ENCODE results near the gene RNF11.

Gene RNF11

GRCh38 chr1:51298322-51298705 lies 62.2 kb downstream of the RNF11 start:
- no peak for DNase-seq

- no peak for DNase-seq
Measured at GRCh38 chr1:51299185-51299885, 63.3 kb downstream of the RNF11 start.

- no peak for DNase-seq
Measured at GRCh38 chr1:51299981-51300670, 64.1 kb downstream of the RNF11 start.

- no peak for DNase-seq
Measured at GRCh38 chr1:51301152-51301843, 65.2 kb downstream of the RNF11 start.

- no peak for DNase-seq
Measured at GRCh38 chr1:51301844-51302162, 65.7 kb downstream of the RNF11 start.

- DNase-seq, result no peak
Measured at GRCh38 chr1:51302270-51302669, 66.2 kb downstream of the RNF11 start.

- DNase-seq, result no peak
Measured at GRCh38 chr1:51302746-51303145, 66.7 kb downstream of the RNF11 start.

- no peak for DNase-seq
Measured at GRCh38 chr1:51303315-51303714, 67.2 kb downstream of the RNF11 start.

GRCh38 chr1:51303751-51304251 lies 67.7 kb downstream of the RNF11 start:
- DNase-seq, result no peak

GRCh38 chr1:51304360-51304759 lies 68.3 kb downstream of the RNF11 start:
- DNase-seq, result no peak

GRCh38 chr1:51305371-51305823 lies 69.3 kb downstream of the RNF11 start:
- DNase-seq, result no peak

- no peak for DNase-seq
Measured at GRCh38 chr1:51306950-51307349, 70.9 kb downstream of the RNF11 start.

GRCh38 chr1:51308636-51309035 lies 72.6 kb downstream of the RNF11 start:
- DNase-seq, result no peak

GRCh38 chr1:51309291-51309690 lies 73.2 kb downstream of the RNF11 start:
- no peak for DNase-seq

GRCh38 chr1:51310871-51311613 lies 75.0 kb downstream of the RNF11 start:
- DNase-seq, result no peak

- no peak for DNase-seq
Measured at GRCh38 chr1:51311826-51312225, 75.8 kb downstream of the RNF11 start.

- no peak for DNase-seq
Measured at GRCh38 chr1:51312718-51313117, 76.6 kb downstream of the RNF11 start.

- no peak for DNase-seq
Measured at GRCh38 chr1:51313268-51313852, 77.3 kb downstream of the RNF11 start.

GRCh38 chr1:51313961-51314777 lies 78.1 kb downstream of the RNF11 start:
- DNase-seq, result no peak

- DNase-seq, result no peak
Measured at GRCh38 chr1:51314974-51315373, 78.9 kb downstream of the RNF11 start.

GRCh38 chr1:51316113-51316845 lies 80.2 kb downstream of the RNF11 start:
- DNase-seq, result no peak

All from femur (tissue), 1 donor.